ENCODE measurements around the gene RFLNA.
"Not testable (repeated sequence)": the region's sequence is repeated elsewhere in the genome, so short reads cannot be mapped to it uniquely, and the experiment has no call there.

RFLNA gene

GRCh38 chr12:124283326-124283725 lies 11.6 kb upstream of the RFLNA start:
- no peak for FAIRE-seq

GRCh38 chr12:124284368-124284767 lies 10.5 kb upstream of the RFLNA start:
- no peak for FAIRE-seq

- no peak for FAIRE-seq
Measured at GRCh38 chr12:124286414-124286813, 8.5 kb upstream of the RFLNA start.

- no peak for FAIRE-seq
Measured at GRCh38 chr12:124286971-124287370, 7.9 kb upstream of the RFLNA start.

GRCh38 chr12:124289634-124290600 lies 5.0 kb upstream of the RFLNA start:
- no peak for FAIRE-seq

GRCh38 chr12:124292385-124292784 lies 2.5 kb upstream of the RFLNA start:
- no peak for FAIRE-seq

- FAIRE-seq, result no peak
Measured at GRCh38 chr12:124293286-124294003, 1.4 kb upstream of the RFLNA start.

- FAIRE-seq, result no peak
Measured at GRCh38 chr12:124295431-124296058, 652 bp downstream of the RFLNA start.

GRCh38 chr12:124296295-124296915 lies 1.5 kb downstream of the RFLNA start:
- FAIRE-seq, result no peak

GRCh38 chr12:124296916-124297351 lies 2.0 kb downstream of the RFLNA start:
- no peak for FAIRE-seq

GRCh38 chr12:124297389-124297788 lies 2.5 kb downstream of the RFLNA start:
- no peak for FAIRE-seq

- FAIRE-seq, result no peak
Measured at GRCh38 chr12:124297856-124298255, 3.0 kb downstream of the RFLNA start.

GRCh38 chr12:124298685-124299410 lies 4.0 kb downstream of the RFLNA start:
- no peak for FAIRE-seq

GRCh38 chr12:124299628-124300388 lies 4.9 kb downstream of the RFLNA start:
- no peak for FAIRE-seq

- not testable (repeated sequence) for FAIRE-seq
Measured at GRCh38 chr12:124300657-124301056, 5.8 kb downstream of the RFLNA start.

GRCh38 chr12:124301084-124301654 lies 6.3 kb downstream of the RFLNA start:
- no peak for FAIRE-seq

GRCh38 chr12:124302241-124302806 lies 7.4 kb downstream of the RFLNA start:
- FAIRE-seq, result no peak

- FAIRE-seq, result no peak
Measured at GRCh38 chr12:124302807-124303578, 8.1 kb downstream of the RFLNA start.

GRCh38 chr12:124303579-124304313 lies 8.9 kb downstream of the RFLNA start:
- no peak for FAIRE-seq

All from TTC549 (cell line).